Activated CD8-positive, alpha-beta memory T cell treated with anti-CD3 and anti-CD28 coated beads, Interleukin-2, amount 50 U/mL, for 48 hours (primary cell): ENCODE results near the gene SERPINF2.
"Not testable (repeated sequence)": the region's sequence is repeated elsewhere in the genome, so short reads cannot be mapped to it uniquely, and the experiment has no call there.

Source experiments
- DNase-seq: peaks from one replicate; pipeline ENCODE4 v3.0.0-alpha.2; 2020

SERPINF2 gene

DNA sequence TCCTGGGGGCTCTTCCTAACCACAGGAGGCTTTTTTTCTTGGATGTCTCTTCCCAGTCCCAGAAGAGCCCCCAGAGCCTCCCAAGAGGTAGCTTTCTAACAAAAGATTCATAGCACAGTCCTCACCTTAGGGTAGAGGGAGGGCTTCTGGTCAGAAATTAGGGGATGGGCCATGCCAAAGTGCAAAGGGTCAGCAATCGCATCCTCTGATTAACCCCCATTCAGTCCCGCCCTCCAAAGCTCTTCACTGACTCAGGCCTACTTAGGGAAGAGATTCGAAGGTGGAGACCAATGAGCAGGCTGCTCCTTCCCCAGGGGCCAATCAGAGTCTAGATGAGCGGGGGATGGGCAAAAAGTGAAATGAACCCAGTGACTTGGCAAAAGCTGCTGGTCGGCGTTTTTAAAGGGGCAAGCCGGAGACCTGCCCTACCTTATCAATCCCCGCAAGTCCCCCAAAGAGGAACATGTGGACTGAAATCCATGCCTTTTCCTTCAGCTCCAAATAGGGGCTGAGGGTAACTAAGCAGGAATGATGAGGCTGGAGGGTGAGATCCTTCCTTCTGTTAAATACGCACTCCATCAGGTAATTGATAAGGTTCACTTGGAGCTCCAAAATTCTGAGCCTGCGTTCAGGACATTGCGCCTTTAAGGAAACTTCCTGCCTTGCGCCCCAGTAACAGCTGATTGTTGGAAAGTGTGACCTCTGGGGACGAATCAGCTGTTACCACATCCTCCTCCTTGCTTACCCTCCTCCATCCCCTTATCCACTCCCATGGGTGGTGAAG lies 25.6 kb upstream of the SERPINF2 start:
- peak; percentile 85 for DNase-seq

DNA sequence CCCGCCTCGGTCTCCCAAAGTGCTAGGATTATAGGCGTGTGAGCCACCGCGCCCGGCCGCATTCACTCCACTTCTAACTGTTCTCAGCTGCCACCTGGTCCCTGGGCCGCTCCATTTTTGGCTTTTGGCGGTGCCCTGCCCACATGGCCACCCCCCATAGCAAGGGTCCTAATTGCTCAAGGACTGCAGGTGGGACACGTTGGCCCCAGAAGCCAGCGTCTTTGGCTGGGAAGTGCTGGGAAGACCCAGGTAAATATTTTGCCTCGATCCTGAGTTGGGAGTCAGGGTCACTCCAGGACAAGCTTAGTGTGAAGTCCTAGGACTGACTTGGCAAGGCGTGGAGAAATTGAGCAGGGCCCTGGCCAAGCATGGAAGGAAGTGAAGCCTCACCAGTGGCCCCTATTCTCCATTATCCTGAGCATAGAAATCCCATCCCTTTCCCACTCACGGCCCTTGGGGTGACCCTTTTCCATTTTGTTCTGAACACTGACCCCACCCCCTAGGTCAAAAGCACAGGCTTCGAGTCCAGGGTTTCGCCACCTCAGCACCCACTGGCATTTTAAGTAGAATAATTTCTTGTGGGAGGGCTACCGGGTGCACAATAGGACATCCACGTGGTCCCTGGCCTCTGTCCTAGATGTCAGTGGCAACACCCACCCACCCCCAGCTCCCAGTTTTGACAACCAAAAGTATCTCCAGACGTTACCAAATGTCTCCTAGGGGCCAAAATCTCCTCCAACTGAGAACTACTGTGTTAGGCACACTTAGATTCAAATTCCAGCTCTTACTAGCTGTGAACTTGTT lies 24.1 kb upstream of the SERPINF2 start:
- no peak for DNase-seq

- DNase-seq = peak; percentile 80
These were observed 21.8 kb upstream of the SERPINF2 start for GRCh38 chr17:1720856-1721386.

DNA sequence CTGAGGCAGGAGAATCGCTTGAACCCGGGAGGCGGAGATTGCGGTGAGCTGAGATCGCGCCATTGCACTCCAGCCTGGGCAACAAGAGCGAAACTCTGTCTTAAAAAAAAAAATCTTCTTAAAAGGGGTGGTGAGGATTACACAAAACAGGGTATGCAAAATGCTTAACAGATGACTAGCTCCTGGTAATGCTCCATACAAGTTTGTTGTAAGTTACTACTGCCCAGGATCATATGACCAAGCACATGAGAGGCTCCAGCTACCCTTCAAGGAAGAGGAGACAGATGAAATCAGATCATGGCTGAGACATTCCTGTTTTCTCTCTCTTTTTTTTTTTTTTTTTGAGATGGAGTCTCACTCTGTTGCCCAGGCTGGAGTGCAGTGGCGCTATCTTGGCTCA lies 20.6 kb upstream of the SERPINF2 start:
- not testable (repeated sequence) for DNase-seq

- peak; percentile 93 for DNase-seq
These were observed 18.3 kb upstream of the SERPINF2 start, which contains the start of gene WDR81 for GRCh38 chr17:1724351-1724868. TSS of gene WDR81 (plus strand) at chr17:1724704. CDS start at chr17:1724960, 256 bp downstream.

GRCh38 chr17:1724869-1725641 lies 17.6 kb upstream of the SERPINF2 start:
- DNase-seq = no peak

GRCh38 chr17:1725642-1726511 lies 16.8 kb upstream of the SERPINF2 start:
- DNase-seq = no peak

DNA sequence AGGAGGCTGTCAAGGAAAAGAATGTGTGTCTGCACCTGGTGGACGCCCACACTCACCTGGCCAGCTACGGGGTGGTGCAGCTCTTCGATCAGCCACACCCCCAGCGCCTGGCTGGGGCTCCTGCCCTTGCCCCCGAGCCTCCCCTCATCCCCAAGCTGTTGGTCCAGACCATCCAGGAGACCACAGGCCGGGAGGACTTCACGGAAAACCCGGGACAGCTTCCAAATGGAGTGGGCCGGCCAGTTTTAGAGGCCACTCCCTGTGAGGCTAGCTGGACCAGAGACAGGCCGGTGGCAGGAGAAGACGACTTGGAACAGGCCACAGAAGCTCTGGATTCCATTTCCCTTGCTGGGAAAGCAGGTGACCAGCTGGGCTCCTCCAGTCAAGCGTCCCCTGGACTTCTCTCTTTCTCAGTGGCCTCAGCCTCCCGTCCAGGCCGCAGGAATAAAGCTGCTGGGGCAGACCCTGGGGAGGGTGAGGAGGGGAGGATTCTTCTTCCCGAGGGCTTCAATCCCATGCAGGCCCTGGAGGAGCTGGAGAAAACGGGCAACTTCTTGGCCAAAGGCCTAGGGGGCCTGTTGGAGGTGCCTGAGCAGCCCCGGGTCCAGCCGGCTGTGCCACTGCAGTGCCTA lies 15.9 kb upstream of the SERPINF2 start:
- no peak for DNase-seq

DNA sequence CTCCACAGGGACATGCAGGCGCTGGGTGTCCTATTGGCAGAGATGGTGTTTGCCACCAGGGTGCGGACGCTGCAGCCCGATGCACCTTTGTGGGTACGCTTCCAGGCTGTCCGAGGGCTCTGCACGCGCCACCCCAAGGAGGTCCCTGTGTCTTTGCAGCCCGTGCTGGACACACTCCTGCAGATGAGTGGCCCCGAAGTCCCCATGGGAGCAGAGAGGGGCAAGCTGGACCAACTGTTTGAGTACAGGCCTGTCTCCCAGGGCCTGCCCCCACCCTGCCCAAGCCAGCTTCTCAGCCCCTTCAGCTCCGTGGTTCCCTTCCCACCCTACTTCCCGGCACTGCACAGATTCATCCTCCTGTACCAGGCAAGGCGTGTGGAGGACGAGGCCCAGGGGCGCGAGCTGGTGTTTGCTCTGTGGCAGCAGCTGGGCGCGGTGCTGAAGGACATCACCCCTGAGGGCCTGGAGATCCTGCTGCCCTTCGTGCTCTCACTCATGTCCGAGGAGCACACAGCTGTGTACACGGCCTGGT lies 15.3 kb upstream of the SERPINF2 start:
- no peak for DNase-seq

- no peak for DNase-seq
These were observed 14.6 kb upstream of the SERPINF2 start for GRCh38 chr17:1727876-1728630.

GRCh38 chr17:1729966-1730325 lies 12.7 kb upstream of the SERPINF2 start:
- DNase-seq = no peak

- no peak for DNase-seq
These were observed 12.1 kb upstream of the SERPINF2 start for GRCh38 chr17:1730326-1731193.

DNA sequence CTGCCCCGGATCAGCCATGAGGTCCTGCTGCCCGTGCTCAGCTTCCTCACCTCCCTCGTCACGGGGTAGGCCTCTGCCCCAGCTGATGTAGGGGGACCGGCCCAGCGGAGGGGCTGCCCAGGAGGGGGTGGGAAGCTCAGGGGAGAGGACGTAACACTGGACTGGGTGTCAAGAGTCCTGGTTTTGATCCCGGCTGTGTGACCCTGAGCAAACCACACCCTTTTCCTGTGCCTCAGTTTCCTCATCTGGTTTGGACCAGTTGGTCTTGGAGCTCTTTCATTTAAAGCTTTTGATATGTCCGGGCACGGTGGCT lies 11.5 kb upstream of the SERPINF2 start:
- DNase-seq = no peak

DNA sequence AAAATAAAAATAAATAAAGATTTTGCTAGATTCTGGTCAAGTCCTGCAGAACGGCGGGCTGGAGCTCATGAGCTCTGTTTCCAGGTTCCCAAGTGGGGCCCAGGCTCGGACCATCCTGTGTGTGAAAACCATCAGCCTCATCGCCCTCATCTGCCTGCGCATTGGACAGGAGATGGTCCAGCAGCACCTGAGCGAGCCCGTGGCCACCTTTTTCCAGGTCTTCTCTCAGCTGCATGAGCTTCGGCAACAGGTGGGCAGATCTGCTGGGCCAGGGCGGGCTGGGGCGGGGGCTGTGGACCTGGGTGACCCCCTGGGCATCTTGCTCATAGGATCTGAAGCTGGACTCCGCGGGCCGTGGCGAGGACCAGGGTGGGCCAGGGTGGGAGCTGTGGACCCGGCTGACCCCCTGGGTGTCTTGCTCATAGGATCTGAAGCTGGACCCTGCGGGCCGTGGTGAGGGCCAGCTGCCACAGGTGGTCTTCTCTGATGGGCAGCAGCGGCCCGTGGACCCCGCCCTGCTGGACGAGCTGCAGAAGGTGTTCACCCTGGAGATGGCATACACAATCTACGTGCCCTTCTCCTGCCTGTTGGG lies 10.3 kb upstream of the SERPINF2 start:
- DNase-seq = no peak

- no peak for DNase-seq
These were observed 9.8 kb upstream of the SERPINF2 start for GRCh38 chr17:1732833-1733321.

GRCh38 chr17:1733759-1734158 lies 8.9 kb upstream of the SERPINF2 start:
- DNase-seq = no peak

DNA sequence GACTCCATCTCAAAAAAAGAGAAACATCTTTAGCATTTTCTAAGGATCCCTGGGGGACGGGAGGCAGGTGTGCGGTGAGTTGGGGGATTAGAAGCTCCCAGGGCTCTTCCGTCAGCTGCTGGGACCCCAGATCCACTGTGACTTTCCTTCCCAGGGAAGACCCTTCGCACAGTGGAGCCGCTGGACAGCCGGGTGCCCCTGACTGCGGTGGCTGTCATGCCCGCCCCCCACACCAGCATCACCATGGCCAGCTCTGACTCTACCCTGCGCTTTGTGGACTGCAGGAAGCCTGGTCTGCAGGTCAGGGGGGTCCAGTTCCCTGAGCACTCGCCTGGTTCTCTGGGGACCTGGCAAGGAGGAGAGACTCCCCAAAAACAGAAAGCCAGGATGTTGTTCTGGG lies 7.3 kb upstream of the SERPINF2 start:
- DNase-seq = no peak

DNA sequence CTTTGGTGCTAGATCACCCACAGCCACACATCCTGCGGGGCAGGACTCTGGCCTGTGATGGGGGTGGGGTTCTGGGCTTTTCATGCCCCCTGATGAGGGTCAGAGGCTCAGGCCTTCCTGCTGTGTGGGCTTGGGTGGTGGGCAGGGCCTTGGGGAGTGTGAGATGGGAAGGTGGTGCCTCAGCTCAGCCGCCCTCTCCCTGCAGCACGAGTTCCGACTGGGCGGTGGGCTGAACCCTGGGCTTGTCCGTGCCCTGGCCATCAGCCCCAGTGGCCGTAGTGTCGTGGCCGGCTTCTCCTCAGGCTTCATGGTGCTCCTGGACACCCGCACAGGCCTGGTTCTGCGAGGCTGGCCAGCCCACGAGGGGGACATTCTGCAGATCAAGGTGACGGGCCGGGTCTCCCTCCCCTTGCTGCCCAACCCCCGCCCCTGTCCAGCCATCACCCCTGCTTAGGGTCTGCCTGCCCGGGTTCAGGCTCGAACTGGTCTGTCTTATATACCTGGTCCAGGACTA lies 6.8 kb upstream of the SERPINF2 start:
- DNase-seq = no peak
